Sigmoid colon (tissue), 7 donors: ENCODE data around the gene PRR14L. TPM values are rescaled to one million over a fixed set of nuclear protein-coding genes. Genes with fewer than 3 reads are reported as not detected.

Experiments used
- DNase-seq: peaks from one replicate; pipeline ENCODE4 v3.0.0-alpha.2; 2019
- H3K27ac ChIP-seq, 4 donors: fragments of 200-600 bp; sonication (generic); one replicate each; pipeline ENCODE4 v1.5.1; 2016 to 2019; ENCODE audit warnings: mild to moderate bottlenecking in 1 of 4
- H3K27me3 ChIP-seq, 3 donors: fragments of 200-600 bp; sonication (generic); one replicate each; pipeline ENCODE4 v1.5.1; 2019; ENCODE audit warnings: mild to moderate bottlenecking in 1 of 3
- H3K36me3 ChIP-seq, 4 donors: fragments of 200-600 bp; sonication (generic); one replicate each; pipeline ENCODE4 v1.5.1; 2016 to 2019
- H3K4me1 ChIP-seq, 4 donors: fragments of 200-600 bp; sonication (generic); one replicate each; pipeline ENCODE4 v1.5.1; 2017 to 2019
- H3K4me3 ChIP-seq, 4 donors: fragments of 200-600 bp; sonication (generic); one replicate each; pipeline ENCODE4 v1.5.1; 2017 to 2019; ENCODE audit warnings: mild to moderate bottlenecking in 2 of 4, moderate library complexity in 1 of 4
- H3K9me3 ChIP-seq, 4 donors: fragments of 200-600 bp in 3 of 4; sonication (generic) in 3 of 4; one replicate each; pipeline versions ENCODE4 v1.5.1 to v1.6.1; 2013 to 2019
- EP300 ChIP-seq, 4 donors: sonication (generic); formaldehyde crosslinking; IDR thresholded peaks; one replicate each; pipeline ENCODE4 v1.6.1; 2017; ENCODE audit warnings: antibody characterized with exemption in 4 of 4
- POLR2A ChIP-seq, 2 donors: fragments of 450-650 bp; IDR thresholded peaks; one replicate each; pipeline ENCODE4 v1.6.1; 2016; ENCODE audit warnings: antibody characterized with exemption in 2 of 2, mild to moderate bottlenecking in 2 of 2, moderate library complexity in 2 of 2
- POLR2AphosphoS5 ChIP-seq, 4 donors: sonication (generic); formaldehyde crosslinking; IDR thresholded peaks; one replicate each; pipeline ENCODE4 v1.6.1; 2017; ENCODE audit warnings: antibody characterized with exemption in 4 of 4
- WGBS, 2 donors: extraction: QIAGEN DNeasy Blood & Tissue Kit; methylation state at CpG; one replicate each; pipeline ENCODE4 v1.1.7; 2013; 5-methylcytosine and 5-hydroxymethylcytosine counted together
- intact Hi-C: fragments of 100-400 bp; cut with DNase I; formaldehyde crosslinking; loops from one replicate; pipeline ENCODE4 v1.15.1; 2023
- polyA plus RNA-seq, 3 donors: library from polyadenylated mRNA; stranded (reverse); fragments of 200-250 nt; gene quantifications; one replicate each; pipeline ENCODE4 v1.2.3, GENCODE V29; 2013
- total RNA-seq, 4 donors: library from RNA; depleted of rRNA; stranded (reverse); fragments of >200 nt; gene quantifications; one replicate each; pipeline ENCODE4 v1.1.0, GENCODE V29; 2016
- TF ChIP-seq, protein P1 (sequence below), 4 experiments: fragments of 450-650 bp in 3 of 4; fragments of 200-600 bp in 1 of 4; IDR thresholded peaks; one replicate each; pipeline ENCODE4 v1.5.1; 2016 to 2019; ENCODE audit warnings: antibody characterized with exemption in 4 of 4, mild to moderate bottlenecking in 3 of 4, moderate library complexity in 2 of 4
- donor health status: healthy with polysubstance abuse.
- donor health status: Bipolar disorder and iron deficiency.
- donor health status: healthy.

The PRR14L gene
- total and polyA plus RNA-seq, 7 donors = 6.0 to 24.4 (median 12.7) TPM

DNA sequence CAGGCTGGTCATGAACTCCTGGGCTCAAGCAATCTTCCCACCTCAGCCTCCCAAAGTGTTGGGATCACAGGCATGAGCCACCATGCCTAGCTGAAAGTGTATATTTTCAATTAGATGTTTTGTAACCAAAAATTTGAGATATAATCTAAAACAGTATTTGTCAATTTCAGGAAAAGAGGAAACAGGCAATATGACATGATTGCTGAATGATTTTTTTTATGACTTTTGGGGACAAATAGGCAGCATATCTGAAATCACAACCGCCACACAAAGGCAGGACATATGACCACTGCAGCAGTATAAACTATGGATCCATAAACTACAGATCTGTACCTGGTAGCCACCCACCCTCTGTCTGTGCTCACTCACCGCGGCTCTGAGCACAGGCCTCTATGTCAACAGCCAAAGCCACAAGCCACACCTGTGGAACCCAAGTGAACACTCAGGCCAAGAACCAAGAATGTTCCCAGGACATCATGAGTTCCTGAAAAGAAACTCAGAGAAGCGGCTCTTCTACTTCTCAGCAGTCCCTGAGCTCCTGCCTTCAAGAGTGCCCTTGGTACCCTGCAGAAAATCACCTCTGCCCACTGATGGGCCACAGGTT is 110.4 kb downstream of the PRR14L start:
- TF ChIP-seq, protein P1, sequence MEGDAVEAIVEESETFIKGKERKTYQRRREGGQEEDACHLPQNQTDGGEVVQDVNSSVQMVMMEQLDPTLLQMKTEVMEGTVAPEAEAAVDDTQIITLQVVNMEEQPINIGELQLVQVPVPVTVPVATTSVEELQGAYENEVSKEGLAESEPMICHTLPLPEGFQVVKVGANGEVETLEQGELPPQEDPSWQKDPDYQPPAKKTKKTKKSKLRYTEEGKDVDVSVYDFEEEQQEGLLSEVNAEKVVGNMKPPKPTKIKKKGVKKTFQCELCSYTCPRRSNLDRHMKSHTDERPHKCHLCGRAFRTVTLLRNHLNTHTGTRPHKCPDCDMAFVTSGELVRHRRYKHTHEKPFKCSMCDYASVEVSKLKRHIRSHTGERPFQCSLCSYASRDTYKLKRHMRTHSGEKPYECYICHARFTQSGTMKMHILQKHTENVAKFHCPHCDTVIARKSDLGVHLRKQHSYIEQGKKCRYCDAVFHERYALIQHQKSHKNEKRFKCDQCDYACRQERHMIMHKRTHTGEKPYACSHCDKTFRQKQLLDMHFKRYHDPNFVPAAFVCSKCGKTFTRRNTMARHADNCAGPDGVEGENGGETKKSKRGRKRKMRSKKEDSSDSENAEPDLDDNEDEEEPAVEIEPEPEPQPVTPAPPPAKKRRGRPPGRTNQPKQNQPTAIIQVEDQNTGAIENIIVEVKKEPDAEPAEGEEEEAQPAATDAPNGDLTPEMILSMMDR (IDR thresholded peaks at IDR 0.05) = no peak
- TF ChIP-seq POLR2AphosphoS5 (IDR thresholded peaks at IDR 0.05) = no peak
- no peak for TF ChIP-seq EP300 (IDR thresholded peaks at IDR 0.05)
- TF ChIP-seq POLR2A (IDR thresholded peaks at IDR 0.05) = no peak
- intact Hi-C loops = no loop called here
- peaks cover 0 to 4% (median 0%) of the 10 kb centered on the region in 4 donors for H3K4me1 ChIP-seq
- peaks cover 0 to 8% (median 0%) of the 10 kb centered on the region in 4 donors for H3K36me3 ChIP-seq
- no peaks in the 10 kb centered on the region for H3K9me3 ChIP-seq
- no peak overlapping the region for H3K4me3 ChIP-seq
- 32 to 49% methylated on average over 4 of the region's 4 CpGs for WGBS, 2 donors
- H3K27ac ChIP-seq = no peak overlapping the region
- DNase-seq = no peak
- no peaks in the 10 kb centered on the region for H3K27me3 ChIP-seq

DNA sequence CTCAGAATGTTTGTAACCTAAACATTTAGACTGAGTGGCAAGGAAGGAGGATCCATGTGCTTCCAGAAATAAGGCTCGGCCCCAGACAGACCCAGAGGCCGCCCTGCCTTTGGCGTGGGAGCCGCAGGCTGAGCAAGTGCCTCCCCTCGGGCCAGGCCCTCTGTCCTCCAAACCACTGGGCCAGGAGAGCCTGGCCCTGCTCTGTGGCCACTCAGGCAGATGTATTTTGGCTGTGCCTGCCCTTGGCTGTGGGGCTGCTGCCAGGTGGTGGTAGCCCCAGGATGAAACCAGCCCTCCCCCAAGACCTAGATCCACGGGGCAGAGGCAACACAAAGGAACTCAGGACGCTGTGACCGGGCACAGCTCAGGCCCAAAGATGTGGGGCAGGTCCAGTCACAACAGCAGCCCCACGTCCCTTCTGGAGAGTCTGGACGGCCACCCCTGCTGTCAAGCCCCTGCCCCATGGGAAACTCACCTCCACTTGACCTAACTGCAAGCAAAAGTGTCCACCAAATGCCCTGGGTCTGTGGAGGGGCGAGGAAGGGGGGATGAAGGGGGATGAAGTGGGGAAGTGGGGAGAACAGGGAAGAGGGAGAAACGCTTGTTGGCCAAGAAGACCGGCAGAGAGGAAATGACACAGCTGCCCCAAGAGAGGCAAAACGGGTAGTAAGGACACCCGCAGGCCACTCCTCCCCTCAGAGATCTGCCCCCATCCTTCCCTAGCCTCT is 111.9 kb downstream of the PRR14L start:
- no peaks in the 10 kb centered on the region for H3K9me3 ChIP-seq
- no peak for DNase-seq
- peaks cover 0 to 7% (median 0%) of the 10 kb centered on the region in 4 donors for H3K36me3 ChIP-seq
- peak overlapping the region in 2 of 4 donors; percentile 16 to 35 for H3K4me3 ChIP-seq
- peak overlapping the region; percentile 49 to 56 (median 52) for H3K27ac ChIP-seq
- intact Hi-C loops = no loop called here
- peaks cover 0 to 11% (median 7%) of the 10 kb centered on the region in 4 donors for H3K4me1 ChIP-seq
- WGBS, 2 donors = 55 to 82% methylated on average over 15 of the region's 15 CpGs
- no peaks in the 10 kb centered on the region for H3K27me3 ChIP-seq
- TF ChIP-seq POLR2A (IDR thresholded peaks at IDR 0.05) (no peak), EP300 (IDR thresholded peaks at IDR 0.05) (no peak), POLR2AphosphoS5 (IDR thresholded peaks at IDR 0.05) (no peak)
- TF ChIP-seq, protein P1 (IDR thresholded peaks at IDR 0.05) = no peak

DNA sequence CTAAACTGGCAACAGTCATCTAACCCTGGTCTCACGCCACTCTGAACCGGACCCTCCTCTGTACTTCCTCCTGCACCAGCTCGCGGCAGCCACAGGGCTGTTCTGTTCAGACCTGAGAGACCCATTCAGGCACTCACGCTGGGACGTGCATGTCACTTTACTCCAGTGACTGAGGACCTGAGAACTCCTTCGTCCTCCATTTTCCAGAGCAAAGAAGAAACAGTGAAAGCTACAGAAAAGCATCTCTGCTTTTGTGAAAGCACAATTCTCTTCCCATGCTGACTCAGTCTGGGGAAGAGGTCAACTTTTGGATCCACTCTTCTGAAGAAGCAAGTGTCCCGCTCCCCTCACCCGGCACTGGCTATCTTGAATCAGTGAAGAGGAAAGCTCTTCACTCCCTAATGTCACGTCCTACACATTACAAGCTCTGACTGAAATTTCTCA is 112.5 kb downstream of the PRR14L start:
- Histone ChIP-seq H3K4me1 (peaks cover 0 to 11% (median 8%) of the 10 kb centered on the region in 4 donors), H3K4me3 (peak overlapping the region in 2 of 4 donors; percentile 16 to 35), H3K9me3 (no peaks in the 10 kb centered on the region), H3K36me3 (peaks cover 0 to 7% (median 0%) of the 10 kb centered on the region in 4 donors), H3K27me3 (no peaks in the 10 kb centered on the region), H3K27ac (peak overlapping the region; percentile 49 to 56 (median 52))
- intact Hi-C loops = no loop called here
- WGBS, 2 donors = 66 to 80% methylated on average over 10 of the region's 10 CpGs
- TF ChIP-seq POLR2AphosphoS5 (IDR thresholded peaks at IDR 0.05) = no peak
- TF ChIP-seq, protein P1 (IDR thresholded peaks at IDR 0.05) = peak in 1 of 4 experiments; percentile 14
- no peak for DNase-seq

DNA sequence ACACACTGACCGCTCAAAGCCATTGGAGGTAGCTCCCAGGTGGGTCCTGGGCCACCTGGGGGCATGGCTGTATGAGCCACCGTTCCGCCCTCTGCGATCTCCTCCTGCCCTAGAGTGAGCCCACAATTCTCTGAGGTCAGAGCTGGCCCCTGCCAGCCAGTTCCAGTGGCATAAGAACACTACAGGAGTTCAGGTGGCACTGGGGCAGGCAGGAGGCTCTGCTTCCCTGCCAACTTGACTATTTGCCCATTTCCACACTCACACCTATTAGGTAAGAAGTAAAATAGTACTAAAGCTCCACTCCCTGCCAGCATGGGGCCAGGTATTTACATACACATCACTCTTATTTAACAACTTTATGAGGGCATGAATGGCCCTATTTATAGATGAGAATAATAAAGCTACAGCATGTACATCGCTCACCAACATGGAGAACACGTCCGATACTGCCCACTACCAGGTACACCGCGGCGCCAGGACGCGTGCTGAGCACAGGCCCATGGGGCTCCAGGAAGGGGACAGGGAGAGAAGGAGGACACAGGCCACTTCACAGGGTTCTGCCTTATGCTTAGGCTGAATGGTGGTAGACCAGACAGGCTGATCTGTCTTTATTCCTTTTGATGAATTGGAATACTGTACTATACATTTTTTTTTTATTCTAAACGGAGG is 114.2 kb downstream of the PRR14L start:
- H3K27ac ChIP-seq = no peak overlapping the region
- peaks cover 0 to 19% (median 19%) of the 10 kb centered on the region in 4 donors for H3K4me1 ChIP-seq
- no peak for TF ChIP-seq POLR2AphosphoS5 (IDR thresholded peaks at IDR 0.05)
- no peak for TF ChIP-seq EP300 (IDR thresholded peaks at IDR 0.05)
- no peak for TF ChIP-seq POLR2A (IDR thresholded peaks at IDR 0.05)
- TF ChIP-seq, protein P1 (IDR thresholded peaks at IDR 0.05) = no peak
- WGBS, 2 donors = 58 to 87% methylated on average over 13 of the region's 13 CpGs
- no peak for DNase-seq
- H3K4me3 ChIP-seq = no peak overlapping the region
- no peaks in the 10 kb centered on the region for H3K27me3 ChIP-seq
- no peaks in the 10 kb centered on the region for H3K36me3 ChIP-seq
- H3K9me3 ChIP-seq = no peaks in the 10 kb centered on the region
- intact Hi-C loops = no loop called here
